ENCODE measurements around the gene TGIF1.

TGIF1 gene

GRCh38 chr18:3457261-3457724, 7.3 kb downstream of the TGIF1 start:
- TF ChIP-seq, protein P1, sequence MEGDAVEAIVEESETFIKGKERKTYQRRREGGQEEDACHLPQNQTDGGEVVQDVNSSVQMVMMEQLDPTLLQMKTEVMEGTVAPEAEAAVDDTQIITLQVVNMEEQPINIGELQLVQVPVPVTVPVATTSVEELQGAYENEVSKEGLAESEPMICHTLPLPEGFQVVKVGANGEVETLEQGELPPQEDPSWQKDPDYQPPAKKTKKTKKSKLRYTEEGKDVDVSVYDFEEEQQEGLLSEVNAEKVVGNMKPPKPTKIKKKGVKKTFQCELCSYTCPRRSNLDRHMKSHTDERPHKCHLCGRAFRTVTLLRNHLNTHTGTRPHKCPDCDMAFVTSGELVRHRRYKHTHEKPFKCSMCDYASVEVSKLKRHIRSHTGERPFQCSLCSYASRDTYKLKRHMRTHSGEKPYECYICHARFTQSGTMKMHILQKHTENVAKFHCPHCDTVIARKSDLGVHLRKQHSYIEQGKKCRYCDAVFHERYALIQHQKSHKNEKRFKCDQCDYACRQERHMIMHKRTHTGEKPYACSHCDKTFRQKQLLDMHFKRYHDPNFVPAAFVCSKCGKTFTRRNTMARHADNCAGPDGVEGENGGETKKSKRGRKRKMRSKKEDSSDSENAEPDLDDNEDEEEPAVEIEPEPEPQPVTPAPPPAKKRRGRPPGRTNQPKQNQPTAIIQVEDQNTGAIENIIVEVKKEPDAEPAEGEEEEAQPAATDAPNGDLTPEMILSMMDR (IDR thresholded peaks at IDR 0.05; ENCODE audit: low read depth, low read length), result no peak
- H3K4me3 ChIP-seq (ENCODE audit: low read depth, low read length), result no peak overlapping the region

- TF ChIP-seq, protein P1 (IDR thresholded peaks at IDR 0.05; ENCODE audit: low read depth, low read length), result no peak
- H3K4me3 ChIP-seq (ENCODE audit: low read depth, low read length), result no peak overlapping the region
These were observed 8.4 kb downstream of the TGIF1 start for GRCh38 chr18:3458378-3458777.

GRCh38 chr18:3458952-3459853, 9.2 kb downstream of the TGIF1 start:
- TF ChIP-seq, protein P1 (IDR thresholded peaks at IDR 0.05; ENCODE audit: low read depth, low read length), result no peak
- no peak overlapping the region for H3K4me3 ChIP-seq (ENCODE audit: low read depth, low read length)

DNA sequence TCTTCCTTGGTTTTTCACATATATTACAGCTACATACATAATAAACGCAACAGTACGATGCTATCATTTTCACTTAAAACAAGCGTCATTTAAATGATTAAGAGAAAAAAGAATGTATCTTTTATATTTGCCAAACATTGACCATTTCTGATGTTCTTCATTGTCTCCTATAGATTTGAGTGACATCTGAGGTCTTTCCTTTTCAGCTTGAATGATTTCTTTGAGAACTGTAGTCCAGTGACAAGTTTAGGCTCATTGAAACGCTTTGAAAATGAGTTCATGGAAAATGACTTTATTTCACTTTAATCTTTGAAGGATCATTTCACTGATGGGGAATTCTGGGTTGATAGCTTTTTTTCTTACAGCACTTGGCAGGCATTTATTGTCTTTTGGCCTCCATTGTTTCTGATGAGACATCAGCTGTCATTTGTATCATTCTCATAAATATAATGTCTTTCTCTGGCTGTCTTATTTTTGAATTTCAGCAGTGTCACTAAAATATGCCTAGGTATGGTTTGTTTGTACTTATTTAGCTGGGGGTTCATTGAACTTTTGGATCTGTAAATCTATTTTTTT, 10.9 kb downstream of the TGIF1 start:
- TF ChIP-seq, protein P1 (IDR thresholded peaks at IDR 0.05; ENCODE audit: low read depth, low read length), result no peak
- no peak overlapping the region for H3K4me3 ChIP-seq (ENCODE audit: low read depth, low read length)

DNA sequence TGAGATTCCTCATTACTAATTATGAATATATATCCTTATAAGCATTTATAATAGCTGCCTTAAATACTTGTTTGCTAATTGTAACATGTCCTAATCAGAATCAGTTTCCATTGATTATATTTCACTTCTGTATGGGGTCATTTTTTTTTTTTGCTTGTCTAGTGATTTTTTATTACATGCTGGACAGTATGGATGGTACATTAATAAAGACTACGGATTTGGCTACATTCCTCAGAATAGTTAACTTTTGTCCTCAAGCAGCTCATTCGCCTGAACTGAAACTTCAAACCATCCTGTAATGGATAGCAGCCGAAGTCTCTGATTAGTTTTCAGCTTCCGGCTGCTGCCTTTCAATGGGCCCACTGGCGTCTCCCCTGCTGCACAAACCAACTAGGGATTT, 11.7 kb downstream of the TGIF1 start:
- no peak overlapping the region for H3K4me3 ChIP-seq (ENCODE audit: low read depth, low read length)
- TF ChIP-seq, protein P1 (IDR thresholded peaks at IDR 0.05; ENCODE audit: low read depth, low read length), result no peak

DNA sequence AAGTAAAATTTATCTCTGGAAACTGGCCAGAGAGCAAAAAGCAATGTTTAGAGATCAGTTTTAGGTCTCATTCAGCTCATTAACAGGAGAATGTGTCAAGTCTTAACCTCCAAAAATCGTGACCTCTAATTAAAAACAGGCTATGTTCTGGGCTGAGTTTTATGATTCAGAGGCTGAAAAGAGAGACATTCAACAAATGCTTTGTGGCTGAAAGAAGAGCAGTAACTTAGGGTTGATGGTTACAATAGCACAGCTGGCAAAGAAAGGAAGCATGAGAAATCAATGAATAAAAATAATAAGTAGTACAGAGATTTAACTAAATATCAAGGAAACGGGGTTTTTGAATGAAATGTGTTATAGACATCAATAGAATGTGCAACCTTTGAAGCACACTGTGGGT, 13.1 kb downstream of the TGIF1 start:
- TF ChIP-seq, protein P1 (IDR thresholded peaks at IDR 0.05; ENCODE audit: low read depth, low read length), result no peak
- H3K4me3 ChIP-seq (ENCODE audit: low read depth, low read length), result no peak overlapping the region

DNA sequence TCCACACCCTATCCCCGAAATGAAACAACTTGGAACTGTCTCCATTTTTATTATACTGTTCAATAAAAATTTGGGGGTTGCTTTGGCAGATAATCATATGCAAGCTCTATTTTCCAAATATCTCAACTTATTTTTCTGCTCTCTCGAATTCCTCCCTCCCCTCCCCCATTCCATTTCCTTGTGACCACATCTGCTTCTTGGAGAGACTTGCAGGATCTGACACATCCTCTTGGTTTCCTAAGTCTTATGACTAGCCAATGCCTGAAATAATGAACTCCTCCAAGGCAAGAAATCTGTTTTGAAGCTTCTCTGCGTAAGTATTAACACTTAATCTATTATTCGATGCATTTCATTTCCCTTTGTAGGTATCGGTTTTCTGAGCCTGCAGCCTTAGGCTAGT, 16.1 kb downstream of the TGIF1 start:
- TF ChIP-seq, protein P1 (IDR thresholded peaks at IDR 0.05; ENCODE audit: low read depth, low read length), result no peak
- no peak overlapping the region for H3K4me3 ChIP-seq (ENCODE audit: low read depth, low read length)

Measured in WI38 (cell line).